BE2C (cell line): ENCODE data around the gene CA14.
"Not testable (repeated sequence)": the region's sequence is repeated elsewhere in the genome, so short reads cannot be mapped to it uniquely, and the experiment has no call there.

ENCODE experiments used
- DNase-seq: peaks from one replicate; pipeline ENCODE4 v3.0.0-alpha.2; 2020
- H3K27me3 ChIP-seq: fragments of 250-450 bp; sonication (Bioruptor Pico); 2 replicates; pipeline ENCODE4 v1.5.1; 2020; ENCODE audit warnings: mild to moderate bottlenecking
- H3K36me3 ChIP-seq: fragments of 250-450 bp; sonication (Bioruptor Pico); 2 replicates; pipeline ENCODE4 v1.5.1; 2020; ENCODE audit warnings: mild to moderate bottlenecking
- H3K4me1 ChIP-seq: fragments of 250-450 bp; sonication (Bioruptor Pico); 2 replicates; pipeline ENCODE4 v1.5.1; 2020
- H3K4me3 ChIP-seq: 2 replicates; pipeline ENCODE4 v1.5.1; 2011; ENCODE audit warnings: low read depth, low read length
- H3K9me3 ChIP-seq: fragments of 250-450 bp; sonication (Bioruptor Pico); 2 replicates; pipeline ENCODE4 v1.5.1; 2020
- TF ChIP-seq, protein P1 (sequence below): IDR thresholded peaks from 2 replicates; pipeline ENCODE4 v1.5.1; 2012; ENCODE audit warnings: mild to moderate bottlenecking, low read depth, low read length

CA14 gene

DNA sequence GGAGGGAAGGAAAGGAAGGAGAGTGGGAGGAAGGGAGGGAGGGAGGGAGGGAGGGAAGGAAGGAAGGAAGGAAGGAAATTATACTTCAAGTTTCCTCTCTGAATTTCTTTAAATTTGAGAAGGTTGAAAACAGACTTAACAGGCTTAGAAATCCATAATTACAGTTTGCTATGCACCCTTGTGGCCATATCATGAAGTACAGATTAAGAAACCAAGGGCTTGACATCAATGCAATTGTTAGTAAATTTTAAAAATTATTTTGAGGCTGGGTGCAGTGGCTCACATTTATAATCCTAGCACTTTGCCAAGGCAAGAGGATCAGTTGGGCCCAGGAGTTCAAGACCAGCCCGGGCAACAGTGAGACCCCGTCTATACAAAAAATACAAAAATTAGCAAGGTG, 36.0 kb upstream of the CA14 start:
- Histone ChIP-seq H3K9me3 (no peaks in the 10 kb centered on the region), H3K27me3 (no peaks in the 10 kb centered on the region), H3K4me3 (no peak overlapping the region), H3K4me1 (no peaks in the 10 kb centered on the region), H3K36me3 (peaks cover 54% of the 10 kb centered on the region)
- TF ChIP-seq, protein P1, sequence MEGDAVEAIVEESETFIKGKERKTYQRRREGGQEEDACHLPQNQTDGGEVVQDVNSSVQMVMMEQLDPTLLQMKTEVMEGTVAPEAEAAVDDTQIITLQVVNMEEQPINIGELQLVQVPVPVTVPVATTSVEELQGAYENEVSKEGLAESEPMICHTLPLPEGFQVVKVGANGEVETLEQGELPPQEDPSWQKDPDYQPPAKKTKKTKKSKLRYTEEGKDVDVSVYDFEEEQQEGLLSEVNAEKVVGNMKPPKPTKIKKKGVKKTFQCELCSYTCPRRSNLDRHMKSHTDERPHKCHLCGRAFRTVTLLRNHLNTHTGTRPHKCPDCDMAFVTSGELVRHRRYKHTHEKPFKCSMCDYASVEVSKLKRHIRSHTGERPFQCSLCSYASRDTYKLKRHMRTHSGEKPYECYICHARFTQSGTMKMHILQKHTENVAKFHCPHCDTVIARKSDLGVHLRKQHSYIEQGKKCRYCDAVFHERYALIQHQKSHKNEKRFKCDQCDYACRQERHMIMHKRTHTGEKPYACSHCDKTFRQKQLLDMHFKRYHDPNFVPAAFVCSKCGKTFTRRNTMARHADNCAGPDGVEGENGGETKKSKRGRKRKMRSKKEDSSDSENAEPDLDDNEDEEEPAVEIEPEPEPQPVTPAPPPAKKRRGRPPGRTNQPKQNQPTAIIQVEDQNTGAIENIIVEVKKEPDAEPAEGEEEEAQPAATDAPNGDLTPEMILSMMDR, result peak; percentile 49
- no peak for DNase-seq

DNA sequence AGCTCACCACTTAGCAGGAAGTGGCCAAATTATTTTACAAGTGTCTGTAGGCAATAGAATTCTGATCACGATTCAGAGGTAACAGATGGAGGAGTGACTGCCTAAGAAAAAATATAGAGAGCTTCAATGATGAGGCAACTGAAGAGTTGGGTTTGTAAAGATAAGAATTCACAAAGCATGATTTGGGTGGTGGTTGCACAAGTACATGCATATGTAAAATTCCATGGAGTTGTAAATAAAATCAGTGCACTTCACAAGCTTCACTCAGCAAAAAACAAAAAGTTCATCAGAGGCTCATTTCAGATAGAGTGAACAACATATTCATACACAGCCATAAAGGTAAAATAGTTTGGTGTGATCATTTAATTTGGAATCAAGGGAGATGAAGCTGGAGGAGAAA, 32.6 kb upstream of the CA14 start:
- H3K9me3 ChIP-seq, result no peaks in the 10 kb centered on the region
- H3K36me3 ChIP-seq, result peaks cover 80% of the 10 kb centered on the region
- no peak overlapping the region for H3K4me3 ChIP-seq
- DNase-seq, result no peak
- no peaks in the 10 kb centered on the region for H3K4me1 ChIP-seq
- TF ChIP-seq, protein P1, result no peak
- H3K27me3 ChIP-seq, result no peaks in the 10 kb centered on the region

DNA sequence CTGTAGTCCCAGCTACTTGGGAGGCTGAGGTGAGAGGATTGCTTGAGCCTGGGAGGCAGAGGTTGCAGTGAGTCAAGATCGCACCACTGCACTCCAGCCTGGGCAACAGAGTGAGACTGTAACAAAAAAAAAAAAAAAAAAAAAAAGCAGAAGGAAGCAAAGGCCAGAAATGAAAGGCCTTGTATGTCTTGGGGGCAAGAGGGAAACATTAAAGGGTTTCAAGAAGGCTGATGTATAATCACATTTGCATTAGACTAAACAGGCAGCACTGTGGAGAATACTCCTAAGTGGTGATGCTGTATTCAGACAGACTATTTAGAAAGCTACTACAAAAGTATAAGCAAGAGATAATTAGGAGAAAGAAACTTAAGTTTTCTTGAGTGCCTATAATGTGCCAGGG, 32.0 kb upstream of the CA14 start:
- no peaks in the 10 kb centered on the region for H3K27me3 ChIP-seq
- DNase-seq, result no peak
- H3K4me3 ChIP-seq, result no peak overlapping the region
- TF ChIP-seq, protein P1, result no peak
- H3K9me3 ChIP-seq, result no peaks in the 10 kb centered on the region
- peaks cover 78% of the 10 kb centered on the region for H3K36me3 ChIP-seq
- no peaks in the 10 kb centered on the region for H3K4me1 ChIP-seq

DNA sequence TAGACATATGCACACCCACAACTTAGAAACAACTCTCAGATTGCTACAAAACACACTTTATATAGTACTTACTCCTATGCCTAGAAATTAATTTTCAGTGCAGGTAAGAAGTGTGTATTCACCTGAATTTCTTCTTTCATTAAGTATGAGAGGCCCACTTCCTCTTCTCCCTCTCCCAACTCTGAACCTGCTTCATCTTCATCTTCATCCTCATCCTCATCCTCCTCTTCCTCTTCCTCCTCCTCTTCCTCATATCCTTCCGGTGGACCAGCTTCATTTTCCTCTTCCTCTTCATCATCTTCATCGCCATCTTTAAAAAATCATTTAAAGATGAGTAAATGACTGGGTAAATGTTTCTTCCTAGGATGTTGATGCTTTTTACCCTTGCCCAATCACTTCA, 31.1 kb upstream of the CA14 start:
- no peaks in the 10 kb centered on the region for H3K4me1 ChIP-seq
- H3K27me3 ChIP-seq, result no peaks in the 10 kb centered on the region
- peaks cover 79% of the 10 kb centered on the region for H3K36me3 ChIP-seq
- no peak overlapping the region for H3K4me3 ChIP-seq
- TF ChIP-seq, protein P1, result no peak
- H3K9me3 ChIP-seq, result no peaks in the 10 kb centered on the region
- no peak for DNase-seq

DNA sequence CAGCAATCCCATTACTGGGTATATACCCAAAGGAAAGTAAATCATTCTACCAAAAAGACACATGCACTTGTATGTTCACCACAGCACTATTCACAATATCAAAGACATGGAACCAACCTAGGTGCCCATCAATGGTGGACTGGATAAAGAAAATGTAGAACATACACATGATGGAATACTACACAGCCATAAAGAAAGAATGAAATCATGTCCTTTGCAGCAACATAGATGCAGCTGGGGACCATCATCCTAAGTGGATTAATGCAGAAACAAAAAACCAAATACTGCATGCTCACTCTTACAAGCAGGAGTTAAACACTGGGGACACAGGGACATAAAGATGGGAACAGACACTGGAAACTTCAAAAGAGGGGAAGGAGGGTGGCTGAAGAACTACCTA, 30.3 kb upstream of the CA14 start:
- Histone ChIP-seq H3K27me3 (no peaks in the 10 kb centered on the region), H3K4me1 (no peaks in the 10 kb centered on the region), H3K36me3 (peaks cover 79% of the 10 kb centered on the region), H3K4me3 (no peak overlapping the region), H3K9me3 (no peaks in the 10 kb centered on the region)
- TF ChIP-seq, protein P1, result no peak
- DNase-seq, result no peak

DNA sequence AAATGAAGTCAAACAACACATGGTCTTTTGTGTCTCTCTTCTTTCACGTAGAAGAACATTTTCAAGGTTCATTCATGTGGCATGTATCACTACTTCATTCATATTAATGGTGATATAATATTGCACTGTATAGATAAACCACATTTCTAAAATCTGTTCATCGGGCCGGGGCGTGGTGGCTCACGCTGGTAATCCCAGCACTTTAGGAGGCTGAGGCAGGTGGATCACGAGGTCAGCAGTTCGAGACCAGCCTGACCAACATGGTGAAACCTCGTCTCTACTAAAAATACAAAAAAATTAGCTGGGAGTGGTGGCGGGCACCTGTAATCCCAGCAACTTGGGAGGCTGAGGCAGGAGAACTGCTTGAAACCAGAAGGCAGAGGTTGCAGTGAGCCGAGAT, 29.3 kb upstream of the CA14 start:
- H3K9me3 ChIP-seq, DNase-seq, H3K4me1 ChIP-seq, H3K27me3 ChIP-seq, H3K4me3 ChIP-seq: not testable (repeated sequence)
- H3K36me3 ChIP-seq, result peaks cover 74% of the 10 kb centered on the region

DNA sequence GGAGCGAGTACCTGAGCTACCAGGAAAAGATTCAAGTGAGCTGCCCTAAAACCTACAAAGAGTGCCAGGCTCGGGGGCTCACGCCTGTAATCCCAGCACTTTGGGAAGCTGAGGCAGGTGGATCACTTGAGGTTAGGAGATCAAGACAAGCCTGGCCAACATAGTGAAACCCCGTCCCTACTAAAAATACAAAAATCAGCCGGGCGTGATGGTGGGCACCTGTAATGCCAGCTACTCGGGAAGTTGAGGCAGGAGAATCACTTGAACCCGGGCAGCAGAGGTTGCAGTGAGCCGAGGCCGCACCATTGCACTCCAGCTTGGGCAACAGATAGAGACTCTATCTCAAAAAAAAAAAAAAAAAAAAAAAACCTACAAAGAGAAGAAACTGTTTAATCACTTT, 24.7 kb upstream of the CA14 start:
- not testable (repeated sequence) for H3K4me3 ChIP-seq, DNase-seq, H3K4me1 ChIP-seq, H3K9me3 ChIP-seq, H3K27me3 ChIP-seq
- peaks cover 30% of the 10 kb centered on the region for H3K36me3 ChIP-seq
